HUDEP-2 (cell line): ENCODE data around the gene YAE1.

Experiments used
- DNase-seq, 76 experiments: peaks; one replicate each; lab custom pipeline; 2025; ENCODE audit not compliant: unreplicated experiment in 76 of 76; lab: John Stamatoyannopoulos, UW

YAE1 gene

GRCh38 chr7:39553436-39553835 is 12.8 kb upstream of the YAE1 start:
- no peak for DNase-seq

- no peak for DNase-seq
These were observed 11.5 kb upstream of the YAE1 start for GRCh38 chr7:39554583-39555165.

DNA sequence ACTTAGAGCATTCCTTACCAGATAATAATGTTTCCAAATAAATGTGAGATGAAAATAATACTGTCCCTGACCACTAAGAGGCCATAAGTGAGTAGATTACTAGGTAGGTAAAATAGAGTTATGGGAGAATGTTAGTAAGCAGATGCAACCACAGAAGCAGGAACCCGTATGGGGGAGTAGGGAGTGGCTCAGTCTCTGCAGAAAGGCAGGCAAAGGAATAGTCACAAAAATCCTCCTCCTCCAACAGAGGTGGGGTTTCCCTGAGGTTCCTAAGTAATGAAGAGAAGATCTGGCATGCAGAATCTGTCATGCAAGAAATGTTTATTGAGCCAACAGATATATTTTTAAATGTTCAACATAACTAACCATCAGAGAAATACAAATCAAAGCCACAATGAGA is 9.0 kb upstream of the YAE1 start:
- no peak for DNase-seq

DNA sequence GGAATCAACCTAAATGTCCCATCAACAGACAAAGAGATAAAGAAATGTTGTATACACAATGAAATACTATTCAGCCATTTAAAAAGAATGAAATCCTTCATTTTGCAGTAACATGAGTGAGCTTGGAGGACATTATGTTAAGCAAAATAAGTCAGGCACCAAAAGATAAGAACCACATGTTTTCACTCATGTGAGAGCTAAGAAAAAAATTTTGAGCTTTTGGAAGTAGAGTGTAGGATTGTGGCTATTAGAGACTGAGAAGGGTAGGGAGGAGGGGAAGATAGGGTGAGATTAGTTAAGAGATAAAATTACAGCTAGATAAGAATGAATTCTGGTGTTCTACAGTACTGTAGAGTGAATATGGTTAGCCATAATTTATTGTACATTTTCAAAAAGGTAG is 8.3 kb upstream of the YAE1 start:
- DNase-seq = no peak

- no peak for DNase-seq
These were observed 5.8 kb upstream of the YAE1 start for GRCh38 chr7:39560408-39560807.

- no peak for DNase-seq
These were observed 5.2 kb upstream of the YAE1 start for GRCh38 chr7:39560997-39561396.

GRCh38 chr7:39565538-39565937 is 666 bp upstream of the YAE1 start:
- DNase-seq = no peak

DNA sequence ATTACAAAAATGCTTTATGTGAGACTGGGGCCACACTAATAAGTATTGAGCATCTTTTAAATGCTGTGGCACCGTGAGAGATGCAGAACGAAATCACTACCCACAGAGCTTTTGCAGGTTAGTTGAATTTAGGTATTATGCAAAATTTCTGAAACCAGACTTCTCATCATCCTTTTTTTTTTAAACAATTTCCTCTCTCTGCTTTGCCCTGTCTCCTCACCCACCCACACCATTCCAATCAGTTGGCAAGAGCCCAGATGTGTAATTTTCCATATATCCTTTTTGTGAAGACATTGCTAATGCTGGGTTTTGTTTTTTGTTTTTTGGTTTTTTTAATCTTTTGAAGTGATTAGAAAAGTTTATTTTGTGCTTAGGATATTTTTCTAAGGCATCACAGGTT is 1.1 kb downstream of the YAE1 start:
- no peak for DNase-seq

- no peak for DNase-seq
These were observed 8.6 kb downstream of the YAE1 start for GRCh38 chr7:39574673-39575349.

GRCh38 chr7:39577229-39577874 is 11.1 kb downstream of the YAE1 start:
- DNase-seq = no peak

DNA sequence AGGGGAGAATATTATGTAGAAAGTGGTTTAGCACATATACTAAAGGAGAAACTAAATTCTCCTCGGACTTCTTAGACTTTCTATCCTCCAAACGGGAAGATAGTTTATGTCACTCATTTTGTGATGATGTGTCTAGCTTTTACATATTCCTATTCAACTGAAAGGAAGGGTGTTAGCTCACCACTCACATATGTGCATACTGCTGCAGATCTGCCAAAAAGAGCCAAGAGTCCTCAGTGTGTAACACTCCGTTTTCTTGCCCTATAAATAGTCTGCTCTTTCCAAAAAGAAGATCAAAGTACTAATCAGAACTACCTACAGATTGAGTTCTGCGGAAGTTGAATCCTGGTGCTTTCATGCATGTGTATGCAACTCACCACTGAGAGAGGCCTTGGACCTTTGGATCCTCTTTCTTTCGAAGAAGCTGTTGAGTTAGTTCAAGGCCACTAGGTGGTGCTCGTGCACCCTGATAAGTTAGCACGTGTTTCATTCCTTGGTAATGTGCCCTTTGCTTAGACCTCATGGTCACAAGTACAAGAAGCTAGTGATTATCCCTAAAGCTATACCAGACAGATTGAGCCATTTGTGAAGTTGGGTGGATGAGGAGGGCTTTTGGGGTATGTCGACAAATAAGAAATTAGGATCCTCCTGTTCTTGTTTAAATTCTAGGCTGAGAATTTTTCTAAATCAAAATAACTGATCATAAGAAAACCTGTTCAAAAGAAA is 14.1 kb downstream of the YAE1 start:
- DNase-seq = peak in 71 of 76 experiments; percentile 0 to 89 (median 64)

GRCh38 chr7:39582536-39582935 is 16.3 kb downstream of the YAE1 start:
- no peak for DNase-seq

- no peak for DNase-seq
These were observed 17.3 kb downstream of the YAE1 start for GRCh38 chr7:39583539-39583938.

DNA sequence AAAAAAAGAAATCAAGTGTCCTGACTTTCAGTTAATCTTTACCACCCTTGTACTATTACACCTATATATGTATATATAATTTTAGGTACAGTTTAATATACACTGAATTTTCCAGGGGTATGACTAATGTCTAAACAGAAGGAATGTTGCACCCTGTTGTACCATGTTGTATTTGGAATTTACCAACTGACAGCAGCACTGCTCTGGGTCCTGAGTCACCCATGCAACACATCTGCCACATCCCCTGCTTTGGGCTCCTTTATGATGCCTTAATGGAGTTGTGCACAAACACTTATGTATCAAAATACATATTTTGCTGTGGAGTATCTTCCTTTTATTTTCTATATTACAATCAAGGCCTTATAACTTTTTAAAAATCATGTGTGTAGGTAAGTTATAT is 21.2 kb downstream of the YAE1 start:
- DNase-seq = no peak

DNA sequence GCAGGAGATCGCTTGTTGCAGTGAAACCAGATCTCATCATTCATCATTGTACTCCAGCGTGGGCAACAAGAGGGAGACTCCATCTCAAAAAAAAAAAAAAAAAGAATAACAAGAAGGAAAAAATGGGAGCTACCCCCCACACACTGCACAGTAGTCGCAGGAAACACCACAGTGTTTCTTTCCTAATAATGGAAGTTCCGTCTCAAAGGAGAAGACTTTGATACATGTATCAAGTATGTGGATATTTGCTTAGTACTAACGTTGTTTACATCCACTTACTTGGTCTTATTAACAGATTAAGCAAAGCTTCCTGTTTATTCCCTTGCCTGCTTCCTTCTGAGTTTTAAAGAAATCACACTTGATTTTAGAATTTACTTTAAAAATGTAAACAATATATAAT is 22.2 kb downstream of the YAE1 start:
- DNase-seq = no peak

GRCh38 chr7:39589323-39590111 is 23.3 kb downstream of the YAE1 start:
- peak in 58 of 76 experiments; percentile 4 to 87 (median 58) for DNase-seq

GRCh38 chr7:39592586-39592985 is 26.4 kb downstream of the YAE1 start:
- DNase-seq = no peak

- DNase-seq = peak in 7 of 76 experiments; percentile 2 to 15 (median 9)
These were observed 28.9 kb downstream of the YAE1 start for GRCh38 chr7:39594988-39595620.

GRCh38 chr7:39602351-39602750 is 36.1 kb downstream of the YAE1 start:
- DNase-seq = no peak

DNA sequence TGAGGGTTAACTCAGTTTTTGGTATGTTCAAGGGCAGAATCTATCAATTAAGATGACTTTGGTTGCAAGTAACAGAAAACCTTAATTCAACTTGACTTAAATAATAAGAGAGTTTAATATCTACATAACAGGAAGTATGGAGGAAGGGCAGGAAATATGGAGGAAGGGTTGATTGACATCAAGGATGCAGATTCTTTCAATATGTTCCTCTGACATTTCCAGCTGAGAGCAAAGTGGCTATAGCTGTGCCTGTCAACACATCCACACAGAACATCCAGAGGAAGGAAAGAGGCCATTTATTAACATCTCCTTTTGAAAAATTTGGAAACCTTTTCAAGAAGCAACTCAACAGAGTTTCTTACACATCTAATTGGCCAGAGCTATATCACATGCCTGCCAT is 37.7 kb downstream of the YAE1 start:
- DNase-seq = no peak
